Pancreas (tissue), 10 donors: ENCODE results near the gene S100PBP. TPM values are rescaled to one million over a fixed set of nuclear protein-coding genes. Genes with fewer than 3 reads are reported as not detected.

Experiments
- ATAC-seq, 4 donors: fragments of 200-7000 bp; cut with Tn5 transposase; one replicate each; pipeline versions ENCODE4 v1.8.0 to v1.9.1; 2020; ENCODE audit warnings: mild to moderate bottlenecking in 4 of 4, moderate library complexity in 4 of 4
- DNase-seq, 6 donors: peaks; one replicate each; pipeline ENCODE4 v3.0.0-alpha.2; 2020
- FAIRE-seq: peaks from 2 replicates; lab custom pipeline; 2012; peaks lifted over from hg19 to GRCh38; lab: Jason Lieb, UNC
- H3K27ac ChIP-seq, 4 donors: fragments of 200-600 bp; sonication (generic); 1 replicate in 3 of 4; 2 replicates in 1 of 4; pipeline versions ENCODE4 v1.5.0 to v1.8.0; 2020
- H3K27me3 ChIP-seq, 4 donors: fragments of 200-600 bp; one replicate each; pipeline ENCODE4 v1.8.0; 2021
- H3K36me3 ChIP-seq, 3 donors: fragments of 200-600 bp; sonication (generic) in 1 of 3; one replicate each; pipeline versions ENCODE4 v1.5.0 to v1.8.0; 2020 to 2021
- H3K4me1 ChIP-seq, 3 donors: fragments of 200-600 bp; one replicate each; pipeline ENCODE4 v1.8.0; 2021
- H3K4me3 ChIP-seq, 4 donors: fragments of 200-600 bp; sonication (generic) in 2 of 4; one replicate each; pipeline versions ENCODE4 v1.5.0 to v1.8.0; 2020 to 2021
- H3K9me3 ChIP-seq, 4 donors: fragments of 200-600 bp; one replicate each; pipeline ENCODE4 v1.8.0; 2021
- WGBS, 2 donors: extraction: QIAGEN DNeasy Blood & Tissue Kit; methylation state at CpG; one replicate each; pipeline ENCODE4 v1.1.7; 2013; 5-methylcytosine and 5-hydroxymethylcytosine counted together
- intact Hi-C, 3 donors: fragments of 100-400 bp; cut with DNase I; formaldehyde crosslinking; loops; one replicate each; pipeline versions ENCODE4 v1.11.1 to v1.14.2; 2022
- polyA plus RNA-seq, 2 donors: library from polyadenylated mRNA; stranded (reverse); fragments of 200-250 nt; gene quantifications; one replicate each; pipeline ENCODE4 v1.2.3, GENCODE V29; 2013
- total RNA-seq, 6 donors: library from RNA; stranded (reverse); fragmentation: NEBNext Ultra II Directional in 4 of 6; extraction: Animal tissue kit (Norgen Biotek cat#: 25700) in 4 of 6; gene quantifications; one replicate each; pipeline versions ENCODE4 v1.2.1 to v1.2.4, GENCODE V29; 2021 to 2023
- TF ChIP-seq, protein P1 (sequence below), 4 donors: fragments of 200-600 bp; sonication (generic) in 3 of 4; IDR thresholded peaks; one replicate each; pipeline versions ENCODE4 v1.5.0 to v1.8.0; 2021; ENCODE audit warnings: antibody characterized with exemption in 4 of 4
- donor health status: healthy with polysubstance abuse.
- donor health status: DM: no; HTN: no; CAD: no; lungs with moderate emphysema.
- donor health status: DM: no; HTN: no; CAD: no.
- donor health status: control.
- donor health status: control.
- donor health status: Bipolar disorder and iron deficiency.
- donor health status: DM: yes; HTN: yes; CAD: no.
- donor health status: DM: no; HTN: no; CAD: no.
- donor health status: DM: no; HTN: no; CAD: no.
- donor health status: DM: yes; HTN: yes; CAD: no.

S100PBP gene
- total and polyA plus RNA-seq, 8 donors = 7.6 to 20.2 (median 11.8) TPM

DNA sequence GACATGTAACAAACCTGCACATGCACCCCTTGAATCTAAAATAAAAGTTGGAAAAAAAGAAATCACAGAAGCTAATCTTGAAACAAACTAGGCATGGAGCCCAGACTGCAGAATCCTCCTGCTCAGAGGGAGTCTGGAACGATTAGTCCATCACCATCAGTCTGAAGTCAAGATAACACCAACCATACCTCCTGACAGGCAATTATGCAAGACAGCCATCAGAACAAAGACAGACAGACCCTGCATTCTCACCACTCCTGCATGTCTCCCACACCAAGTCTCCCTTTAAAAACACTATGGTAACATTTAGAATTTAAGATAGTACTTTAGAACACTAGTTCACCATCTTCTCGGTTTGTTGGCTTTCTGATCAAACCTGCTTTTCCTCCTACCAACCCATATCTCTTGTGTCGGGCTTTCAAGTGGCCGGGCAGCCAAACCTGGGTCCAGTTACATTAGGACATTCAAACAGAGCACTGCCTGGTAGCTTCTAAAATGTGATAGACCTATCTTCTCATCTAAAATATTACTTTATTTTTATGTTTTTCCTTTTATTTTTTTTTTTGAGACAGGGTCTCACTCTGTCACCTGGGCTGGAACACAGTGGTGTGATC is 10.4 kb upstream of the S100PBP start:
- DNase-seq (no peak), FAIRE-seq (no peak), ATAC-seq (no peak)
- H3K27me3 ChIP-seq = no peaks in the 10 kb centered on the region
- peaks cover 0 to 13% (median 9%) of the 10 kb centered on the region in 3 donors for H3K36me3 ChIP-seq
- no peak overlapping the region for H3K4me3 ChIP-seq
- intact Hi-C loops = no loop called here
- WGBS, 2 donors = 33 to 35% methylated on average over 4 of the region's 4 CpGs
- no peaks in the 10 kb centered on the region for H3K9me3 ChIP-seq
- H3K27ac ChIP-seq = no peak overlapping the region
- TF ChIP-seq, protein P1, sequence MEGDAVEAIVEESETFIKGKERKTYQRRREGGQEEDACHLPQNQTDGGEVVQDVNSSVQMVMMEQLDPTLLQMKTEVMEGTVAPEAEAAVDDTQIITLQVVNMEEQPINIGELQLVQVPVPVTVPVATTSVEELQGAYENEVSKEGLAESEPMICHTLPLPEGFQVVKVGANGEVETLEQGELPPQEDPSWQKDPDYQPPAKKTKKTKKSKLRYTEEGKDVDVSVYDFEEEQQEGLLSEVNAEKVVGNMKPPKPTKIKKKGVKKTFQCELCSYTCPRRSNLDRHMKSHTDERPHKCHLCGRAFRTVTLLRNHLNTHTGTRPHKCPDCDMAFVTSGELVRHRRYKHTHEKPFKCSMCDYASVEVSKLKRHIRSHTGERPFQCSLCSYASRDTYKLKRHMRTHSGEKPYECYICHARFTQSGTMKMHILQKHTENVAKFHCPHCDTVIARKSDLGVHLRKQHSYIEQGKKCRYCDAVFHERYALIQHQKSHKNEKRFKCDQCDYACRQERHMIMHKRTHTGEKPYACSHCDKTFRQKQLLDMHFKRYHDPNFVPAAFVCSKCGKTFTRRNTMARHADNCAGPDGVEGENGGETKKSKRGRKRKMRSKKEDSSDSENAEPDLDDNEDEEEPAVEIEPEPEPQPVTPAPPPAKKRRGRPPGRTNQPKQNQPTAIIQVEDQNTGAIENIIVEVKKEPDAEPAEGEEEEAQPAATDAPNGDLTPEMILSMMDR (IDR thresholded peaks at IDR 0.05) = no peak
- peaks cover 0 to 14% (median 4%) of the 10 kb centered on the region in 3 donors for H3K4me1 ChIP-seq

- H3K27ac ChIP-seq = no peak overlapping the region
- TF ChIP-seq, protein P1 (IDR thresholded peaks at IDR 0.05) = no peak
- no peaks in the 10 kb centered on the region for H3K27me3 ChIP-seq
- no peak for DNase-seq
- H3K4me3 ChIP-seq = no peak overlapping the region
- H3K4me1 ChIP-seq = peaks cover 1 to 20% (median 19%) of the 10 kb centered on the region in 3 donors
- H3K9me3 ChIP-seq = no peaks in the 10 kb centered on the region
- ATAC-seq = no peak
- WGBS, 2 donors = 96 to 98% methylated on average over 4 of the region's 4 CpGs
- FAIRE-seq = no peak
- peaks cover 0 to 13% (median 9%) of the 10 kb centered on the region in 3 donors for H3K36me3 ChIP-seq
- intact Hi-C loops = no loop called here
These were observed 8.9 kb upstream of the S100PBP start for GRCh38 chr1:32808580-32808979.

DNA sequence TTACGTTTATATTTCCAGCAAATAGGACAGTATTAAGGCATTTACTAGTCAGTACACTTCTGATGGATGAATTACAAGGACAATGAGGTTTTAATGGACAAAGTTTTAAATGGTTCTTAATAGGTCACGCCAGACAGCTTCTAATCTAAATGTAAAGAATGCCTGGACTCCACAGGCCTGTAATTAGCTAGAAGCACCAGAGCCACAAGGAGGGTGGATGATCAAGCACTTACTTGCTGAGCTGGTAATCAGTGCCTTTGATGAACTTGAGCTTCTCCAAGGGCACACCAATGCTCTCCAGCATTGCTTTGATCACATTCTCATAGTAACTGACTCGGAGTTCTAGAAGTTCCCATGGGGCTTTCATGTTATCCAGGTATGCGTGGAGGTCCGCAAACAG is 7.1 kb upstream of the S100PBP start:
- intact Hi-C loops = no loop called here
- no peaks in the 10 kb centered on the region for H3K27me3 ChIP-seq
- WGBS, 2 donors = 70 to 73% methylated on average over 5 of the region's 5 CpGs
- TF ChIP-seq, protein P1 (IDR thresholded peaks at IDR 0.05) = no peak
- no peak for ATAC-seq
- H3K36me3 ChIP-seq = peaks cover 0 to 11% (median 9%) of the 10 kb centered on the region in 3 donors
- H3K27ac ChIP-seq = no peak overlapping the region
- no peak for FAIRE-seq
- H3K4me1 ChIP-seq = peaks cover 13 to 35% (median 32%) of the 10 kb centered on the region in 3 donors
- H3K4me3 ChIP-seq = no peak overlapping the region
- no peak for DNase-seq
- no peaks in the 10 kb centered on the region for H3K9me3 ChIP-seq

DNA sequence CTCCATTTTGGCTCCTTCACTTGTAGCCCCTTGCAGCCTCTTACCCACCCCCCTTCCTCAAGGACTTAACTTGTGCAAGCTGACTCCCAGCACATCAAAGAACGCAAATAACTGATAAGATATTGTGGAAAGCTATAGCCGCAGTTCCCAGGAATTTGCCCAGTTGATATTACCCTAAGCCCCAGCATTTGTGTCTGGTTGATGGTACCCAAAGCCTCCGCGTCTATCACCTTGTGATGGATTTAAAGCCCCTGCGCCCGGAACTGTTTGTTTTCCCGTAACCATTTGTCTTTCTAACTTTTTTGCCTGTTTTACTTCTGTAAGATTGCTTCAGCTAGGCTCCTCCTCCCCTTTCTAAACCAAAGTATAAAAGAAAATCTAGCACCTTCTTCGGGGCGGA is 6.2 kb upstream of the S100PBP start:
- Histone ChIP-seq H3K4me3 (no peak overlapping the region), H3K27ac (no peak overlapping the region), H3K36me3 (peaks cover 0 to 5% (median 2%) of the 10 kb centered on the region in 3 donors), H3K27me3 (no peaks in the 10 kb centered on the region), H3K4me1 (peaks cover 13 to 39% (median 32%) of the 10 kb centered on the region in 3 donors), H3K9me3 (no peaks in the 10 kb centered on the region)
- no peak for ATAC-seq
- no peak for DNase-seq
- 38 to 45% methylated on average over 9 of the region's 9 CpGs for WGBS, 2 donors
- FAIRE-seq = no peak
- intact Hi-C loops = no loop called here
- TF ChIP-seq, protein P1 (IDR thresholded peaks at IDR 0.05) = no peak

- intact Hi-C loops = no loop called here
- no peak for FAIRE-seq
- no peak overlapping the region for H3K4me3 ChIP-seq
- H3K36me3 ChIP-seq = peaks cover 0 to 5% (median 0%) of the 10 kb centered on the region in 3 donors
- no peaks in the 10 kb centered on the region for H3K9me3 ChIP-seq
- H3K27me3 ChIP-seq = no peaks in the 10 kb centered on the region
- no peak for ATAC-seq
- no peak overlapping the region for H3K27ac ChIP-seq
- no peak for DNase-seq
- WGBS, 2 donors = 54 to 55% methylated on average over 3 of the region's 3 CpGs
- TF ChIP-seq, protein P1 (IDR thresholded peaks at IDR 0.05) = no peak
- H3K4me1 ChIP-seq = peaks cover 13 to 39% (median 32%) of the 10 kb centered on the region in 3 donors
These were observed 5.5 kb upstream of the S100PBP start for GRCh38 chr1:32811917-32812316.
